GM23248 (cell line): Measurements from ENCODE around the gene GJB5. TPM values are rescaled to one million over a fixed set of nuclear protein-coding genes. Genes with fewer than 3 reads are reported as not detected.

Source experiments
- DNase-seq: peaks from one replicate; pipeline ENCODE4 v3.0.0-alpha.2; 2015
- H2AFZ ChIP-seq: fragments of 200-600 bp; sonication (generic); 2 replicates; pipeline ENCODE4 v1.6.1; 2016; ENCODE audit warnings: antibody characterized with exemption
- H3F3A ChIP-seq: fragments of 200-600 bp; sonication (generic); 2 replicates; pipeline ENCODE4 v1.6.1; 2016; ENCODE audit warnings: mild to moderate bottlenecking, antibody characterized with exemption, mixed run types; ENCODE audit not compliant: insufficient read depth
- H3K27ac ChIP-seq: fragments of 200-600 bp; sonication (generic); 2 replicates; pipeline ENCODE4 v1.5.1; 2016; ENCODE audit warnings: mild to moderate bottlenecking
- H3K27me3 ChIP-seq: fragments of 200-600 bp; sonication (generic); replicated peaks from 2 replicates; pipeline ENCODE4 v1.6.1; 2016; ENCODE audit warnings: mild to moderate bottlenecking; ENCODE audit not compliant: insufficient read depth
- H3K36me3 ChIP-seq: fragments of 200-600 bp; sonication (generic); 2 replicates; pipeline ENCODE4 v1.6.1; 2016; ENCODE audit warnings: low read depth, mild to moderate bottlenecking
- H3K4me1 ChIP-seq: fragments of 200-600 bp; sonication (generic); 2 replicates; pipeline ENCODE4 v1.6.1; 2016; ENCODE audit warnings: mild to moderate bottlenecking; ENCODE audit not compliant: insufficient read depth
- H3K4me2 ChIP-seq: fragments of 200-600 bp; sonication (generic); one replicate; pipeline ENCODE4 v1.6.1; 2016; ENCODE audit warnings: mild to moderate bottlenecking; ENCODE audit not compliant: unreplicated experiment
- H3K4me3 ChIP-seq: fragments of 200-600 bp; sonication (generic); 2 replicates; pipeline ENCODE4 v1.5.1; 2016; ENCODE audit warnings: mild to moderate bottlenecking
- H3K79me2 ChIP-seq: fragments of 200-600 bp; sonication (generic); 2 replicates; pipeline ENCODE4 v1.6.1; 2016; ENCODE audit warnings: mild to moderate bottlenecking; ENCODE audit not compliant: insufficient read depth
- H3K9ac ChIP-seq: fragments of 200-600 bp; sonication (generic); 2 replicates; pipeline ENCODE4 v1.6.1; 2016; ENCODE audit warnings: mild to moderate bottlenecking
- H3K9me2 ChIP-seq: fragments of 200-600 bp; sonication (generic); 2 replicates; pipeline ENCODE4 v1.6.1; 2016; ENCODE audit warnings: mixed run types, mild to moderate bottlenecking, moderate library complexity; ENCODE audit not compliant: insufficient read depth
- H3K9me3 ChIP-seq: fragments of 200-600 bp; sonication (generic); one replicate; pipeline ENCODE4 v1.6.1; 2017; ENCODE audit warnings: low read depth
- H4K20me1 ChIP-seq: fragments of 200-600 bp; sonication (generic); 2 replicates; pipeline ENCODE4 v1.6.0; 2016; ENCODE audit not compliant: insufficient read depth
- EZH2 ChIP-seq: fragments of 200-600 bp; sonication (generic); IDR thresholded peaks from 2 replicates; pipeline ENCODE4 v1.6.1; 2018; ENCODE audit warnings: antibody characterized with exemption, mild to moderate bottlenecking; ENCODE audit not compliant: insufficient read depth, poor library complexity, severe bottlenecking
- EZH2phosphoT487 ChIP-seq: fragments of 200-600 bp; sonication (generic); IDR thresholded peaks from 2 replicates; pipeline ENCODE4 v1.6.1; 2018; ENCODE audit warnings: antibody characterized with exemption, moderate library complexity, mild to moderate bottlenecking, low read depth; ENCODE audit not compliant: insufficient read depth
- WGBS, 2 experiments: methylation state at CpG; one replicate each; pipeline ENCODE4 v1.1.6; 2015 to 2017; ENCODE audit warnings: low lambda C conversion rate in 2 of 2, low coverage in 1 of 2; ENCODE audit errors: missing lambda C conversion rate in 2 of 2; 5-methylcytosine and 5-hydroxymethylcytosine counted together
- in situ Hi-C: fragments of 300-500 bp; cut with MboI; formaldehyde crosslinking; loops from 2 replicates; pipeline ENCODE4 v1.15.0; 2020
- polyA plus RNA-seq: library from polyadenylated mRNA; unstranded; fragments of >200 nt; fragmentation: Nextera tagmentation; extraction: Ambion mirVana; gene quantifications from 2 replicates; pipeline ENCODE4 v1.2.1, GENCODE V29; 2016
- total RNA-seq: library from RNA; depleted of rRNA; stranded (reverse); fragments of >200 nt; shearing (Covaris generic); gene quantifications from 2 replicates; pipeline ENCODE4 v1.2.3, GENCODE V29; 2014; rRNA removed

GJB5 gene
- total and polyA plus RNA-seq, 2 experiments from 2014 or later: 0.23 TPM; not detected in 1

DNA sequence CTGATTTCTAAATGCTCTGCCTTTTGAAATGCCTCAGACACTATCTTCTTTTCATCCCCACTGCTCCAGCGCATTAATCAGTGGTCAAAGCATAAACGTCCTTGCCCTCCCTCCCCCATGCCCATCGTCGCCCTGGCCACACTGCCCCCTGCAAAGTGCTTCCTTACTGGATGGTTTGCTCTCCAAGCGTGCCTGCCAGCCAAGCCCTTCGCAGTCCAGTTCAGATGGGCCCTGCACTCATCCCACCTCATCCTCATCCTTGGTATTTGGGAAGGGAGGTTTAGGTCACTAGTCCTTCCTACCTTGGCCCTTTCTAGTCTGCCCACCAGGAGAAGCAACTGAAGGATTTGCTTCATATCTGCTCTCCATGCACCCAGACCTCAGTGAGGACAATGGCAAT lies 41.1 kb downstream of the GJB5 start:
- Histone ChIP-seq H3K4me2 (no peak overlapping the region), H3K36me3 (no peaks in the 10 kb centered on the region), H3K27me3 (no peaks in the 10 kb centered on the region), H3F3A (no peaks in the 10 kb centered on the region), H3K79me2 (no peaks in the 10 kb centered on the region), H3K27ac (no peak overlapping the region), H4K20me1 (no peaks in the 10 kb centered on the region), H3K4me3 (no peak overlapping the region), H3K9me2 (no peaks in the 10 kb centered on the region), H2AFZ (no peak overlapping the region), H3K9ac (no peak overlapping the region), H3K4me1 (peaks cover 8% of the 10 kb centered on the region; the same call in 1 of the 2 replicates), H3K9me3 (no peaks in the 10 kb centered on the region)
- TF ChIP-seq EZH2phosphoT487: no peak
- TF ChIP-seq EZH2: no peak
- DNase-seq: no peak
- WGBS, 2 experiments: 79 to 87% methylated on average over 6 of the region's 6 CpGs
- in situ Hi-C loops: no loop called here

DNA sequence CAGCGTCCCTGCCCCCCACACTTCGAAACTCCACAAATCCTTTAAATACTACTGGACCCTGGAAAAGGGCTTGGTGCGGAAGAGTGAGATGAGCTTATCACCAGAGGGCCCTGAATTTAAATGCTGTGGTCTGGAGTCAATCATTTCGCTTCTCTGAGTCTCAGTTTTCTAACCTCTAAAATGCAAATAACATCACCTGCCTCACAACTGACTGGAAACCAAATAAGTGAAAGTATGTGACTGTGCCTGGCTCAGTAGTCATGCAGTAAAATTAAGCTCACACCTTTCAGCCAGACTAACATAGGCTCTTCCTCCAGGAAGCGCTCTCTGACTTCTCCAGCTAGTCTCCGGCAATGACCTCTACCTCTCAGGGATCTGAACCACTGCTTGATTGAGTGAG lies 42.1 kb downstream of the GJB5 start:
- Histone ChIP-seq H2AFZ (no peak overlapping the region), H4K20me1 (no peaks in the 10 kb centered on the region), H3K9me2 (no peaks in the 10 kb centered on the region), H3K27ac (no peak overlapping the region), H3K4me1 (peaks cover 8% of the 10 kb centered on the region; the same call in 1 of the 2 replicates), H3F3A (no peaks in the 10 kb centered on the region), H3K4me3 (no peak overlapping the region), H3K79me2 (no peaks in the 10 kb centered on the region), H3K27me3 (no peaks in the 10 kb centered on the region), H3K4me2 (no peak overlapping the region), H3K9ac (no peak overlapping the region), H3K9me3 (no peaks in the 10 kb centered on the region), H3K36me3 (no peaks in the 10 kb centered on the region)
- in situ Hi-C loops: no loop called here
- WGBS, 2 experiments: 78 to 89% methylated on average over 6 of the region's 6 CpGs
- no peak for TF ChIP-seq EZH2
- TF ChIP-seq EZH2phosphoT487: no peak
- no peak for DNase-seq

GRCh38 chr1:34800214-34800613 lies 45.4 kb downstream of the GJB5 start:
- Histone ChIP-seq H3K9ac (no peak overlapping the region), H4K20me1 (no peaks in the 10 kb centered on the region), H2AFZ (no peak overlapping the region), H3K79me2 (no peaks in the 10 kb centered on the region), H3K36me3 (no peaks in the 10 kb centered on the region), H3K27ac (no peak overlapping the region), H3K27me3 (no peaks in the 10 kb centered on the region), H3K4me2 (peak overlapping the region; percentile 39), H3K4me1 (peaks cover 8% of the 10 kb centered on the region; the same call in 1 of the 2 replicates), H3K4me3 (no peak overlapping the region), H3F3A (no peaks in the 10 kb centered on the region), H3K9me3 (no peaks in the 10 kb centered on the region), H3K9me2 (no peaks in the 10 kb centered on the region)
- TF ChIP-seq EZH2phosphoT487 (no peak), EZH2 (no peak)
- peak; percentile 64 for DNase-seq
- in situ Hi-C loops: no loop called here
- WGBS, 2 experiments: 73 to 77% methylated on average over 6 of the region's 6 CpGs

- H3K36me3 ChIP-seq: no peaks in the 10 kb centered on the region
- H3K9ac ChIP-seq: no peak overlapping the region
- no peaks in the 10 kb centered on the region for H3K27me3 ChIP-seq
- no peaks in the 10 kb centered on the region for H3K9me2 ChIP-seq
- no peaks in the 10 kb centered on the region for H3K79me2 ChIP-seq
- no peak overlapping the region for H3K27ac ChIP-seq
- TF ChIP-seq EZH2phosphoT487 (no peak), EZH2 (no peak)
- H3K4me3 ChIP-seq: no peak overlapping the region
- no peak overlapping the region for H2AFZ ChIP-seq
- H3K4me2 ChIP-seq: no peak overlapping the region
- no peaks in the 10 kb centered on the region for H3K9me3 ChIP-seq
- WGBS, 2 experiments: 86 to 90% methylated on average over 3 of the region's 3 CpGs
- no peak for DNase-seq
- in situ Hi-C loops: no loop called here
- H4K20me1 ChIP-seq: no peaks in the 10 kb centered on the region; the same call in 1 of the 2 replicates
- peaks cover 16% of the 10 kb centered on the region for H3K4me1 ChIP-seq
- H3F3A ChIP-seq: no peaks in the 10 kb centered on the region
Observed at GRCh38 chr1:34803770-34804169, 48.9 kb downstream of the GJB5 start.

DNA sequence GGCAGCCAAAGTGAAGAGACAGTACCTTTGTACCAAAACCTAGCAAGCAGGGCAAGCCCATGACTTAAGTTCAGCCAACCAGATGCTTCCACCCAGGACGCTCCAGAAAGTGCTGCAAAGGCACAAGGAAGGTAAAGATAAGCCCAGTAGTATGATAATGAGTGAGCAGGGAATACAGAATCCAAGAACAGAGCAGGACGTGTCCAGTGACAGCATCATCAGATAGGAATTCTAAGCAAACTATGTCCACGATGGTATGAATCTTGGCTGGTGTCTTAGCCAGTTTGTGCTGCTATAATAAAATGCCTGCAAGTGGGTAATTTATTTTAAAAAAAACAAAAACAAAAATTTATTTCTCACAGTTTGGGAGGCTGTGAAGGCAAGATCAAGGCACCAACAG lies 51.5 kb downstream of the GJB5 start:
- Histone ChIP-seq H3K9ac (no peak overlapping the region), H3K4me2 (peak overlapping the region; percentile 11), H3K36me3 (no peaks in the 10 kb centered on the region), H3K4me1 (peaks cover 8% of the 10 kb centered on the region), H2AFZ (no peak overlapping the region), H3K79me2 (no peaks in the 10 kb centered on the region), H3K27me3 (no peaks in the 10 kb centered on the region), H3K27ac (no peak overlapping the region), H4K20me1 (no peaks in the 10 kb centered on the region; the same call in 1 of the 2 replicates), H3K9me3 (no peaks in the 10 kb centered on the region), H3K9me2 (no peaks in the 10 kb centered on the region), H3F3A (no peaks in the 10 kb centered on the region), H3K4me3 (no peak overlapping the region)
- WGBS, 2 experiments: 17 to 25% methylated on average over 3 of the region's 3 CpGs
- in situ Hi-C loops: no loop called here
- peak; percentile 59 for DNase-seq
- no peak for TF ChIP-seq EZH2phosphoT487

Other genes with a start within 250 kb of the GJB5 start
- not detected in 2 replicates for gene GJB4, start 4.7 kb downstream of the GJB5 start, total RNA-seq
- not detected in 2 replicates for gene GJB4, start 4.7 kb downstream of the GJB5 start, polyA plus RNA-seq
- 0.43 TPM in 1 of 2 replicates, not detected in the other for gene GJB3, start 26.2 kb downstream of the GJB5 start, total RNA-seq
- gene GJB3, start 26.2 kb downstream of the GJB5 start, polyA plus RNA-seq: not detected in 2 replicates
- gene GJA4, start 38.0 kb downstream of the GJB5 start, total RNA-seq: not detected in 2 replicates
- not detected in 2 replicates for gene GJA4, start 38.0 kb downstream of the GJB5 start, polyA plus RNA-seq
- gene SMIM12, start 104.7 kb downstream of the GJB5 start, total RNA-seq: 17.9 and 20.4 TPM in 2 replicates
- 50.1 and 51.6 TPM in 2 replicates for gene SMIM12, start 104.7 kb downstream of the GJB5 start, polyA plus RNA-seq
- 0.11 TPM in 1 of 2 replicates, not detected in the other for gene DLGAP3, start 174.6 kb downstream of the GJB5 start, total RNA-seq
- gene DLGAP3, start 174.6 kb downstream of the GJB5 start, polyA plus RNA-seq: not detected in 2 replicates
- gene TMEM35B, start 230.3 kb downstream of the GJB5 start, total RNA-seq: 49.9 and 61.3 TPM in 2 replicates
- gene TMEM35B, start 230.3 kb downstream of the GJB5 start, polyA plus RNA-seq: 104 and 114 TPM in 2 replicates